SKM-1 treated with dmso at 0.1 percent for 144 hours (cell line): ENCODE measurements around the gene APCDD1L.

Experiments
- DNase-seq: peaks from one replicate; lab custom pipeline; 2025; ENCODE audit not compliant: unreplicated experiment; lab: John Stamatoyannopoulos, UW

APCDD1L gene

GRCh38 chr20:58515233-58516212 lies at the start of gene APCDD1L:
Gene APCDD1L, minus strand, starts transcription at chr20:58515399. Its CDS starts 692 bp downstream, at chr20:58514707.
- DNase-seq = no peak

GRCh38 chr20:58559368-58559729 lies 44.1 kb upstream of the APCDD1L start:
- no peak for DNase-seq

- DNase-seq = no peak
Observed at GRCh38 chr20:58558486-58559367, 43.5 kb upstream of the APCDD1L start.

- DNase-seq = no peak
Observed at GRCh38 chr20:58557733-58558342, 42.6 kb upstream of the APCDD1L start.

- no peak for DNase-seq
Observed at GRCh38 chr20:58556961-58557360, 41.8 kb upstream of the APCDD1L start.

GRCh38 chr20:58555078-58555765 lies 40.0 kb upstream of the APCDD1L start:
- no peak for DNase-seq

- DNase-seq = no peak
Observed at GRCh38 chr20:58554541-58554940, 39.3 kb upstream of the APCDD1L start.

GRCh38 chr20:58553841-58554240 lies 38.6 kb upstream of the APCDD1L start:
- no peak for DNase-seq

- DNase-seq = no peak
Observed at GRCh38 chr20:58553166-58553696, 38.0 kb upstream of the APCDD1L start.

GRCh38 chr20:58552366-58552934 lies 37.3 kb upstream of the APCDD1L start:
- DNase-seq = no peak

- DNase-seq = no peak
Observed at GRCh38 chr20:58551631-58552030, 36.4 kb upstream of the APCDD1L start.

GRCh38 chr20:58550275-58551059 lies 35.3 kb upstream of the APCDD1L start:
- no peak for DNase-seq

- no peak for DNase-seq
Observed at GRCh38 chr20:58549231-58550209, 34.3 kb upstream of the APCDD1L start.

- no peak for DNase-seq
Observed at GRCh38 chr20:58547623-58548475, 32.6 kb upstream of the APCDD1L start.

GRCh38 chr20:58546756-58547622 lies 31.8 kb upstream of the APCDD1L start:
- DNase-seq = no peak

GRCh38 chr20:58546416-58546711 lies 31.2 kb upstream of the APCDD1L start:
- DNase-seq = no peak
